Uterus (tissue), 4 donors: ENCODE data around the gene ELK3. TPM values are rescaled to one million over a fixed set of nuclear protein-coding genes. Genes with fewer than 3 reads are reported as not detected.
A peak's percentile ranks its signal among the peaks of the same experiment; 100 is the strongest.

Experiments used
- DNase-seq, 2 donors: peaks; one replicate each; pipeline ENCODE4 v3.0.0-alpha.2; 2019 to 2020
- H3K27ac ChIP-seq, 2 donors: fragments of 200-600 bp; sonication (generic); 1 replicate in 1 of 2; 2 replicates in 1 of 2; pipeline ENCODE4 v1.5.1; 2016 to 2018
- H3K27me3 ChIP-seq, 2 donors: fragments of 200-600 bp; sonication (generic); one replicate each; pipeline ENCODE4 v1.5.1; 2018 to 2019; ENCODE audit warnings: control low read depth in 1 of 2
- H3K36me3 ChIP-seq, 2 donors: fragments of 200-600 bp; sonication (generic); one replicate each; pipeline ENCODE4 v1.5.1; 2019; ENCODE audit warnings: control low read depth in 1 of 2
- H3K4me1 ChIP-seq, 2 donors: fragments of 200-600 bp; sonication (generic); one replicate each; pipeline ENCODE4 v1.5.1; 2018 to 2019; ENCODE audit warnings: control low read depth in 1 of 2
- H3K4me3 ChIP-seq, 2 donors: fragments of 200-600 bp; sonication (generic); 1 replicate in 1 of 2; 2 replicates in 1 of 2; pipeline ENCODE4 v1.5.1; 2018 to 2019; ENCODE audit warnings: mild to moderate bottlenecking in 1 of 2
- H3K9me3 ChIP-seq, 2 donors: fragments of 200-600 bp; sonication (generic); one replicate each; pipeline ENCODE4 v1.5.1; 2019; ENCODE audit warnings: control low read depth in 1 of 2
- CTCF ChIP-seq, 4 experiments: fragments of 200-600 bp in 2 of 4; fragments of 450-650 bp in 2 of 4; sonication (generic) in 2 of 4; IDR thresholded peaks; one replicate each; pipeline ENCODE4 v1.5.1; 2016 to 2019; ENCODE audit warnings: antibody characterized with exemption in 4 of 4, mild to moderate bottlenecking in 2 of 4, moderate library complexity in 1 of 4
- POLR2A ChIP-seq, 2 donors: fragments of 450-650 bp; IDR thresholded peaks; one replicate each; pipeline ENCODE4 v1.6.1; 2016; ENCODE audit warnings: antibody characterized with exemption in 2 of 2, mild to moderate bottlenecking in 1 of 2, moderate library complexity in 1 of 2
- intact Hi-C: fragments of 100-400 bp; cut with DNase I; formaldehyde crosslinking; loops from one replicate; pipeline ENCODE4 v1.15.1; 2023; ENCODE audit warnings: low total_unique reads
- total RNA-seq, 4 donors: library from RNA; depleted of rRNA in 3 of 4; stranded (reverse); fragments of >200 nt in 3 of 4; gene quantifications; one replicate each; pipeline versions ENCODE4 v1.1.0 to v1.2.4, GENCODE V29; 2014 to 2023
- donor health status: DM: yes; HTN: yes; CAD: no.

The ELK3 gene
- total RNA-seq, 4 donors from 2014 or later, result 36.8 to 81.1 (median 44.9) TPM

GRCh38 chr12:96215919-96216273, 21.7 kb downstream of the ELK3 start:
- intact Hi-C loops, result loop anchor here (10.0 kb wide), 1 partner anchor 151 kb away; no protein-coding TSS in a partner anchor
- TF ChIP-seq POLR2A (IDR thresholded peaks at IDR 0.05), result no peak
- H3K36me3 ChIP-seq, result no peaks in the 10 kb centered on the region
- no peak overlapping the region for H3K4me3 ChIP-seq
- DNase-seq, result no peak
- H3K27ac ChIP-seq, result peak overlapping the region in 1 of 2 donors; percentile 3
- no peaks in the 10 kb centered on the region for H3K4me1 ChIP-seq
- H3K9me3 ChIP-seq, result no peaks in the 10 kb centered on the region
- H3K27me3 ChIP-seq, result no peaks in the 10 kb centered on the region

DNA sequence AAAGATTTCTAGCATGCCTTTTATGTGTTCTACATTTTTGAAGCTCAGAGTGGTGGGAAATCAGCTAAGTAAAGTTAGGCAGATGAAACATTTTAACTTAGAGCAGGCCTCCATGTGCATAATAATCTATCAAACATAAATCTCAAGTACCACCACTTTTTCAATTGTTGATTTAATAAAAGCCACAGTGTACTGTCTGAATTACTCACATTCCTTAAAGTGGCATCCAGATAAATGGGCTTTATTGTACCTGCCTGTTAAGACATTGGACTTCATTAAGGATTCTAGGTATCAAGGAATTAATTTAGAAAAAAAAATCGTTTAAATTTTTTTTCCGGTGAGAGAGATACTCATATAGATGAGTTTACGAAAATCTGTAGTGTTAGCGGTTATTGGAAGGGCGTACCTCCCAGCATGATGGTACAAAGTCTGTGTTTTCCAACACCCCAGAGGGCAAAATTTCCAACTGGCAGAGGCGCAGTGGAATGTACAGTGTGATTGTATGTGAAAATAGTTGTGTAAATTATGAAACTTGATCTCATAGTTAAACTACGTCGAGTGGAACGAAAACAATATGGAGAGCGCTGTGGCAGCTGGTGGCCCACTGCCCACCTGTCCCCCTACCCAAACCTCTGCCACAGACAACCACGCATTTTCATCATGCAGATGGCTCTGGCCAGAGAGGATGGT, 25.0 kb downstream of the ELK3 start:
- H3K27ac ChIP-seq, result peak overlapping the region in 1 of 2 donors; percentile 30
- H3K4me3 ChIP-seq, result no peak overlapping the region
- H3K27me3 ChIP-seq, result no peaks in the 10 kb centered on the region
- intact Hi-C loops, result loop anchor here (10.0 kb wide), 1 partner anchor 154 kb away; no protein-coding TSS in a partner anchor
- DNase-seq, result no peak
- no peaks in the 10 kb centered on the region for H3K36me3 ChIP-seq
- no peak for TF ChIP-seq CTCF (IDR thresholded peaks at IDR 0.05)
- TF ChIP-seq POLR2A (IDR thresholded peaks at IDR 0.05), result no peak
- H3K9me3 ChIP-seq, result no peaks in the 10 kb centered on the region
- no peaks in the 10 kb centered on the region for H3K4me1 ChIP-seq

DNA sequence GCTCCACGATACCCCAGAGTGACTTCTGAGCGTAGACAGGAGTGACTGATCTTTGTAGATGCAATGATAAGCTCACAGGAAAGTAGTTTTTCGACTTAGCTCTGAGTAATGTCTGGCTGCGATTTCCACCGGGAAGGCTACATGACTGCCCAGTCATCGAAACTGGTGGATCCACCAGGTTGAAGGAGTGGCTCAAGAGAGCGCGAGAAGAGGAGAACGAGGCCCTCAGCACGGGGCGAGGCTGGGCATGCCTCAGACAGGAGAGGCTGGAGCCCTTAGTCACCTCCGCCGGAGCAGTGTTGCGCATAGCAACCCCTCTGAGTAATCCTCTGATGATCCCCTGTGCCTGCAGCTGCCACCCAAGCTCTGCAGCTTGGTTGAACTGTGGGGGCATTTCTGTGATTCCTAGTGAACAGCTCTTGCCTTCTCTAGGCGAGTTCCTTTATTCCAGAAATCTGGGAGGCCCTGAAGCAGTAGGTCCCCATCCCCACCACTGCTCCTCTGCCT, 25.6 kb downstream of the ELK3 start:
- no peaks in the 10 kb centered on the region for H3K27me3 ChIP-seq
- H3K4me1 ChIP-seq, result peaks cover 0 to 6% of the 10 kb centered on the region in 2 donors
- DNase-seq, result no peak
- TF ChIP-seq POLR2A (IDR thresholded peaks at IDR 0.05) (no peak), CTCF (IDR thresholded peaks at IDR 0.05) (no peak)
- intact Hi-C loops, result loop anchor here (10.0 kb wide), 1 partner anchor 155 kb away; no protein-coding TSS in a partner anchor
- H3K4me3 ChIP-seq, result no peak overlapping the region
- no peaks in the 10 kb centered on the region for H3K36me3 ChIP-seq
- peak overlapping the region in 1 of 2 donors; percentile 30 for H3K27ac ChIP-seq
- H3K9me3 ChIP-seq, result no peaks in the 10 kb centered on the region

- DNase-seq, result no peak
- no peaks in the 10 kb centered on the region for H3K36me3 ChIP-seq
- H3K27me3 ChIP-seq, result no peaks in the 10 kb centered on the region
- peaks cover 7 to 10% of the 10 kb centered on the region in 2 donors for H3K4me1 ChIP-seq
- H3K4me3 ChIP-seq, result no peak overlapping the region
- intact Hi-C loops, result no loop called here
- no peak for TF ChIP-seq POLR2A (IDR thresholded peaks at IDR 0.05)
- TF ChIP-seq CTCF (IDR thresholded peaks at IDR 0.05), result no peak
- H3K9me3 ChIP-seq, result no peaks in the 10 kb centered on the region
- H3K27ac ChIP-seq, result no peak overlapping the region
Measured at GRCh38 chr12:96220902-96221301, 26.7 kb downstream of the ELK3 start.

DNA sequence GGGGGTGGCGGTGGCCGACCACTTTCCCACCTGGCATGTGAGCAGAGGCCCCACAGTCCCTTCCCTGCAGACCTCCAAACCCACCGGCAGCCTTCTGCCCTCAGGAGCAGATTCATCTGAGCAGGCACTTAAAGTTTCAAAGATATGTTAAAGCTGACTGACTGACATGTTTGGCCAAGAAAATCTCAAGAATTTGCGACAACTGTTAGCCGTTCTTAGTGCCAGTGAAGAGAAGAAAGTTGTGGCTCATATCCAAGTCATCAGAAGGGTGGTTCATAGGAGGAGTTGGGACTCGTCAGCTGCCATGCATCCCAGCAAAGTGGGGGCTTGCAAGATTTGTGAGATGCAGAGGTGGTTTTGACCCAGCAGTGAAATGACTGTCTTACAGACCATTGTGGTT, 27.2 kb downstream of the ELK3 start:
- Histone ChIP-seq H3K4me1 (peaks cover 7 to 10% of the 10 kb centered on the region in 2 donors), H3K27me3 (no peaks in the 10 kb centered on the region), H3K4me3 (no peak overlapping the region), H3K36me3 (no peaks in the 10 kb centered on the region), H3K27ac (no peak overlapping the region), H3K9me3 (no peaks in the 10 kb centered on the region)
- no peak for DNase-seq
- TF ChIP-seq POLR2A (IDR thresholded peaks at IDR 0.05) (no peak), CTCF (IDR thresholded peaks at IDR 0.05) (no peak)
- intact Hi-C loops, result no loop called here
